SK-N-MC (cell line): ENCODE data around the gene IPO5.

Source experiments
- DNase-seq: peaks from one replicate; pipeline ENCODE4 v3.0.0-alpha.2; 2011; ENCODE audit warnings: low read depth, low spot score
- H3K27ac ChIP-seq: fragments of 200-600 bp; sonication (generic); 2 replicates; pipeline ENCODE4 v1.5.1; 2016; ENCODE audit warnings: mixed run types
- H3K36me3 ChIP-seq: fragments of 200-600 bp; sonication (generic); 2 replicates; pipeline ENCODE4 v1.6.1; 2017; ENCODE audit warnings: antibody characterized with exemption, low read length, mixed read lengths; ENCODE audit not compliant: insufficient read depth
- H3K4me3 ChIP-seq: fragments of 200-600 bp; sonication (generic); 2 replicates; pipeline ENCODE4 v1.5.1; 2016
- H3K9ac ChIP-seq: fragments of 200-600 bp; sonication (generic); 2 replicates; pipeline ENCODE4 v1.8.0; 2017; ENCODE audit warnings: mixed run types, mixed read lengths; ENCODE audit not compliant: insufficient read length
- H3K9me3 ChIP-seq: fragments of 200-600 bp; sonication (generic); 2 replicates; pipeline ENCODE4 v1.6.1; 2017; ENCODE audit warnings: low read depth, mild to moderate bottlenecking, antibody characterized with exemption, low read length, moderate library complexity, mixed read lengths
- EZH2 ChIP-seq: fragments of 200-600 bp; sonication (generic); IDR thresholded peaks from one replicate; pipeline ENCODE4 v1.6.1; 2017; ENCODE audit warnings: antibody characterized with exemption
- FOXP2 ChIP-seq: optimal IDR thresholded peaks from 2 replicates; pipeline ENCODE3; 2011; ENCODE audit warnings: mild to moderate bottlenecking, moderate library complexity; ENCODE audit not compliant: insufficient read depth; ENCODE audit errors: extremely low read length, control extremely low read depth
- POLR2AphosphoS5 ChIP-seq: IDR thresholded peaks from 2 replicates; pipeline ENCODE4 v1.6.1; 2012; ENCODE audit warnings: mild to moderate bottlenecking, low read depth, low read length, borderline replicate concordance

The IPO5 gene

DNA sequence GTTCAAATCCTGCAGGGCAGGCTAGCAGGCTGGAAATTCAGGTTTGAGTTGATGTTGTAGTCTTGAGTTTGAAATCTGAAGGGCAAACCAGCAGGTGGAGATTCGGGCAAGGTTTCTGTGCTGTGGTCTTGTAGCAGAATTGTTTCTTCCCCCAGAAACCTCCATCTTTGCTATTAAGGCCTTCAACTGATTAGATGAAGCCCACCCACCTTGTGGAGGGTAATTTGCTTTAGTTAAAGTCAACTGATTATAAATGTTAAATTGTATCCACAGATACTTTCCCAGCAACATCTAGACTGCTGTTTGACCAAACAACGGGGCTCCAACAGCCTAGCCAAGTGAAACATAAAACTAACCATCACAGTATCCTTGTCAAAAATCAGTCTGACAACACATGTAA lies 9.4 kb downstream of the IPO5 start:
- H3K4me3 ChIP-seq = no peak overlapping the region
- no peak overlapping the region for H3K9ac ChIP-seq
- H3K9me3 ChIP-seq = no peaks in the 10 kb centered on the region; the same call in 1 of the 2 replicates
- H3K36me3 ChIP-seq = no peaks in the 10 kb centered on the region
- DNase-seq = no peak
- TF ChIP-seq FOXP2 (no peak), EZH2 (no peak), POLR2AphosphoS5 (no peak)
- H3K27ac ChIP-seq = no peak overlapping the region

DNA sequence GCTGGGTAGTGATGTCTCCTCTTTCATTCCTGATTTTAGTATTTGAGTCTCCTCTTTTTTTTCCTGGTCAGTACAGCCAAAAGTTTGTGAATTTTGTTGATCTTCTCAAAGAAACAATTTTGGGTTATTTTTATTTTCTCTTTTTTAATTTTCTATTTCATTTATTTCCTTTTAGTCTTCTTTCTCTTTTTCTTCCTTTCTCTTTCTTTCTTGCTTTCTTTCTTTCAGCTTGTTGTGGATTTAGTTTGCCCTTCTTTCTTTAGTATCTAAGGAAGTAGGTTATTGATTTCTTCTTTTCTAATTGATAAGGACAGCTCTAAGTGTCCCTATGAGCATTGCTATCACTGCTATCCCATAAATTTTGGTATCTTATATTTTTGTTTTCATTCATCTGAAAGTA lies 13.8 kb downstream of the IPO5 start:
- Histone ChIP-seq H3K27ac (no peak overlapping the region), H3K4me3 (no peak overlapping the region), H3K9ac (no peak overlapping the region), H3K36me3 (no peaks in the 10 kb centered on the region), H3K9me3 (no peaks in the 10 kb centered on the region)
- DNase-seq = no peak
- no peak for TF ChIP-seq POLR2AphosphoS5
- no peak for TF ChIP-seq EZH2
- no peak for TF ChIP-seq FOXP2

DNA sequence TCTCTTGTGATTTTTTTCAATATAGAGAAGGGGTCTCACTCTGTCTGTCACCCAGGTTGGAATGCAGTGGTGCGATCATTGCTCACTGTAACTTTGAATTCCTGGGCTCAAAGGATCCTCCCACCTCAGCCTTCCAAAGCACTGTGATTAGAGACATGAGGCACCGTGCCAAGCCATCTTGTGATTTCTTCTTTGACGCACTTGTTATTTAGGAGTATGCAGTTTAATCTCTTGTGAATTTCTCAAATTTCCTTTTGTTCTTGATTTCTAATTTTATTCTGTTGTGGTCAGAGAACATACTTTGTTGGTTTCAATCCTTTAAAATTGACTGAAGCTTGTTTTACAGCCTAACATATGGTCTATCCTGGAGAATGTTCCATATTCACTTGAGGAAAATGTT lies 14.5 kb downstream of the IPO5 start:
- Histone ChIP-seq H3K4me3 (no peak overlapping the region), H3K9me3 (no peaks in the 10 kb centered on the region), H3K27ac (peak overlapping the region; percentile 70), H3K36me3 (no peaks in the 10 kb centered on the region), H3K9ac (no peak overlapping the region)
- TF ChIP-seq FOXP2 (no peak), POLR2AphosphoS5 (no peak), EZH2 (no peak)
- no peak for DNase-seq

GRCh38 chr13:97971519-97971918 lies 18.0 kb downstream of the IPO5 start:
- no peak overlapping the region for H3K27ac ChIP-seq

DNA sequence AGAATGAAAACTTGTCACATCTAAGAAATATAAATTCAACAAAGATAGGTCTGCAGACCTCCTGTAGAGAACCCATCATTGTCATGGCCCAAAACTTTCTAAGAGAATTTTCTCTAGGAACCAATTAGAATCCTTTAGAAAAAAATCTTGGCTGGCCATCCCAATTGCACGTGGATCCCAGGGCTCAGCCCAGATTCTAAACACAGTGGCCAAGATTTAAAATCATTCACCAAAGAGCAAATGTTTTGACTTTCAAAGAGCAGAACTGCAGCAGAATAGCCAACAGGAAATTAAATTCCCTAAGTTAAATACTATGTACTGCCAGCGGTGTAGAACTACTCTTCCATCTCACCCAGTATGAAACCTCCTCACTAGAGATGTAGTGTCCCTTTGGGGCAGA lies 21.3 kb downstream of the IPO5 start:
- DNase-seq = no peak
- no peak overlapping the region for H3K9ac ChIP-seq
- no peaks in the 10 kb centered on the region for H3K9me3 ChIP-seq
- H3K36me3 ChIP-seq = peaks cover 9% of the 10 kb centered on the region
- peak overlapping the region; percentile 68 for H3K27ac ChIP-seq
- H3K4me3 ChIP-seq = no peak overlapping the region
- TF ChIP-seq FOXP2 (no peak), POLR2AphosphoS5 (no peak), EZH2 (no peak)

More at GRCh38 chr13:97971519-97971918, 18.0 kb downstream of the IPO5 start:
- H3K36me3 ChIP-seq = no peaks in the 10 kb centered on the region
- H3K9me3 ChIP-seq = no peaks in the 10 kb centered on the region
- no peak for TF ChIP-seq POLR2AphosphoS5
- TF ChIP-seq FOXP2 = no peak
- TF ChIP-seq EZH2 = no peak
- no peak overlapping the region for H3K9ac ChIP-seq
- DNase-seq = no peak
- H3K4me3 ChIP-seq = no peak overlapping the region

GRCh38 chr13:97975280-97975847 lies 21.9 kb downstream of the IPO5 start:
- DNase-seq = no peak
- peak overlapping the region; percentile 84 for H3K27ac ChIP-seq
- peak overlapping the region; percentile 77 for H3K9ac ChIP-seq
- H3K9me3 ChIP-seq = no peaks in the 10 kb centered on the region
- H3K36me3 ChIP-seq = peaks cover 14% of the 10 kb centered on the region
- H3K4me3 ChIP-seq = peak overlapping the region; percentile 80
- no peak for TF ChIP-seq FOXP2
- TF ChIP-seq EZH2 = no peak
- TF ChIP-seq POLR2AphosphoS5 = no peak

DNA sequence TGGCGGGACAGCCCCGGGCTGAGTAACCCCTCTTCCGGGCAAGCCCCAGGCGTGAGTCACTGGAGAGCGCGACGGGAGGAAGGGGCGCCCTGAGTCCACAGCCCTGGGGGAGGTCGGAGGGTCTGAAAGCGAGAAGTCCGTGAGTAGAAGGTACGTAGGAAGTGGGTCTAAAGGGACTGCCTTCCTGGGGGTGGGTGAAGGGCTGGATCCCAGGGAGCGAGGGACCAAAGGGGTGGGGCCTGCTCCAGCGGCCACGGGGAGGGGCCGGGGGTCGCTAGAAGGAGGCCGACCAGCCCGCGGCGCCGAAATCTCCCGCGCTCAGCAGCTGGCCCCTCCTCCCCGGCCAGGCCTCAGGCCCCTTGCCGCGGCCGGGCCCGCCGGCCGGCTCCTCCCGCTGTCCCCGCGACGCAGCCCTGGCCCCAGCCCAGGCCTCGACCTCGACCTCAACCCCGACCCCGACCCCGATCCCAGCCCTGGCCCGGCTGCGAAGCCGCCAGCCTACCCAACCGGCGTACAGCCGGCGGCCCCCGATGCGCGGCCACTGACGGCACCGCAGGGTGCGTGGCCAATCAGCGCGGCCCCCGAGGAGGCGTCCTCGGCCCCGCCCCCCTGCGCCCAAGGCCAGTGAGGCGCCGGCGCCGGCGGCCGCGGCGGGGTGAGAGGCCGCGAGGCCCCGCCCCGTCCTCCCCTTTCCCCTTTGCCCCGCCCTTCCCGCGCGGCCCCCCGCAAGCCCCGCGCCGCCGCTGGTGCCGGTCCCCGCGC lies 22.6 kb downstream of the IPO5 start:
- peaks cover 14% of the 10 kb centered on the region for H3K36me3 ChIP-seq
- TF ChIP-seq EZH2 = no peak
- TF ChIP-seq POLR2AphosphoS5 = peak; percentile 55; the same call in 1 of the 2 replicates
- TF ChIP-seq FOXP2 = no peak

GRCh38 chr13:97976610-97977521 lies 23.4 kb downstream of the IPO5 start:
- Histone ChIP-seq H3K9me3 (no peaks in the 10 kb centered on the region), H3K9ac (peak overlapping the region; percentile 93), H3K27ac (peak overlapping the region; percentile 87), H3K36me3 (peaks cover 21% of the 10 kb centered on the region), H3K4me3 (peak overlapping the region; percentile 91)
- TF ChIP-seq FOXP2 = no peak
- peak; percentile 74 for TF ChIP-seq POLR2AphosphoS5
- no peak for DNase-seq

More for the DNA sequence above, 22.6 kb downstream of the IPO5 start:
- H3K9me3 ChIP-seq = no peaks in the 10 kb centered on the region
- peak overlapping the region; percentile 77 for H3K9ac ChIP-seq
- H3K27ac ChIP-seq = peak overlapping the region; percentile 84
- H3K4me3 ChIP-seq = peak overlapping the region; percentile 91
- no peak for DNase-seq
